GM21360 (cell line): ENCODE measurements around the gene IL16.

ENCODE experiments used
- ATAC-seq: cut with Tn5 transposase; IDR thresholded peaks from one replicate; pipeline ENCODE4 v1.9.1; 2021; ENCODE audit warnings: mild to moderate bottlenecking, moderate library complexity; ENCODE audit not compliant: unreplicated experiment

The IL16 gene

GRCh38 chr15:81289910-81290309 is 93.2 kb downstream of the IL16 start:
- ATAC-seq: no peak

- peak; percentile 1 for ATAC-seq
Measured at GRCh38 chr15:81291916-81292522, 95.3 kb downstream of the IL16 start.

- peak; percentile 38 for ATAC-seq
Measured at GRCh38 chr15:81292523-81293001, 95.9 kb downstream of the IL16 start.

- ATAC-seq: peak; percentile 54
Measured at GRCh38 chr15:81293728-81294515, 97.2 kb downstream of the IL16 start.

GRCh38 chr15:81294516-81294880 is 97.8 kb downstream of the IL16 start:
- no peak for ATAC-seq

- no peak for ATAC-seq
Measured at GRCh38 chr15:81295486-81296121, 98.9 kb downstream of the IL16 start.

GRCh38 chr15:81296186-81296585 is 99.5 kb downstream of the IL16 start:
- no peak for ATAC-seq

GRCh38 chr15:81296673-81297072 is 100.0 kb downstream of the IL16 start:
- peak; percentile 39 for ATAC-seq

GRCh38 chr15:81297147-81297572 is 100.5 kb downstream of the IL16 start:
- ATAC-seq: no peak

GRCh38 chr15:81297603-81298575 is 101.2 kb downstream of the IL16 start:
- ATAC-seq: no peak

GRCh38 chr15:81298611-81299010 is 101.9 kb downstream of the IL16 start:
- ATAC-seq: no peak

- no peak for ATAC-seq
Measured at GRCh38 chr15:81299156-81299555, 102.5 kb downstream of the IL16 start.

- no peak for ATAC-seq
Measured at GRCh38 chr15:81299630-81300273, 103.1 kb downstream of the IL16 start.

GRCh38 chr15:81301385-81301784 is 104.7 kb downstream of the IL16 start:
- no peak for ATAC-seq

- ATAC-seq: peak; percentile 70
Measured at GRCh38 chr15:81301815-81302399, 105.2 kb downstream of the IL16 start.

- peak; percentile 7 for ATAC-seq
Measured at GRCh38 chr15:81302701-81303109, 106.0 kb downstream of the IL16 start.

- no peak for ATAC-seq
Measured at GRCh38 chr15:81303244-81304225, 106.9 kb downstream of the IL16 start.

- ATAC-seq: no peak
Measured at GRCh38 chr15:81304226-81304625, 107.5 kb downstream of the IL16 start.

- no peak for ATAC-seq
Measured at GRCh38 chr15:81308260-81308659, 111.6 kb downstream of the IL16 start.
